SK-N-SH (cell line): Measurements from ENCODE around the gene ADM. TPM values are rescaled to one million over a fixed set of nuclear protein-coding genes. Genes with fewer than 3 reads are reported as not detected.
A peak's percentile ranks its signal among the peaks of the same experiment; 100 is the strongest.

Experiments
- CTCF ChIA-PET: fragments of 300-600, 350-600 bp; formaldehyde crosslinking; extraction: SDS; loops from one replicate; lab custom pipeline; 2021; lab: Yijun Ruan, JAX
- POLR2A ChIA-PET: fragments of 350-600 bp; sonication (Branson Sonifier 250); formaldehyde crosslinking; extraction: SDS; loops from one replicate; lab custom pipeline; 2020; ENCODE audit warnings: antibody characterized with exemption, inconsistent platforms; lab: Yijun Ruan, JAX
- DNase-seq: peaks from one replicate; pipeline ENCODE4 v3.0.0; 2012
- H2AFZ ChIP-seq: fragments of 200-600 bp; sonication (generic); 2 replicates; pipeline ENCODE4 v1.8.1; 2016; ENCODE audit warnings: antibody characterized with exemption, mild to moderate bottlenecking, low read depth
- H3F3A ChIP-seq: fragments of 200-600 bp; sonication (generic); replicated peaks from 2 replicates; pipeline ENCODE3; 2016; ENCODE audit warnings: antibody characterized with exemption, mild to moderate bottlenecking; ENCODE audit not compliant: insufficient read depth
- H3K27ac ChIP-seq, 2 experiments: fragments of 200-500 bp in 1 of 2; fragments of 200-600 bp in 1 of 2; sonication (Bioruptor generic) in 1 of 2; sonication (generic), shearing (Covaris generic) in 1 of 2; 2 replicates each; pipeline versions ENCODE4 v1.5.1 to v1.6.1; 2014 to 2016; ENCODE audit warnings: low read depth in 2 of 2, inconsistent platforms in 1 of 2, low read length in 1 of 2, mild to moderate bottlenecking in 1 of 2, mixed read lengths in 1 of 2
- H3K27me3 ChIP-seq: fragments of 200-600 bp; sonication (generic), shearing (Covaris generic); 2 replicates; pipeline ENCODE4 v1.6.1; 2016; ENCODE audit warnings: mixed run types; ENCODE audit not compliant: insufficient read depth
- H3K36me3 ChIP-seq, 2 experiments: fragments of 200-500 bp in 1 of 2; fragments of 200-600 bp in 1 of 2; sonication (Bioruptor generic) in 1 of 2; sonication (generic) in 1 of 2; replicated peaks in 1 of 2; 2 replicates each; pipeline versions ENCODE3 to v1.5.1; 2014 to 2016; ENCODE audit warnings: low read length in 1 of 2, mild to moderate bottlenecking in 1 of 2; ENCODE audit not compliant: insufficient read depth in 2 of 2, control insufficient read depth in 1 of 2
- H3K4me1 ChIP-seq, 2 experiments: fragments of 200-500 bp in 1 of 2; fragments of 200-600 bp in 1 of 2; sonication (Bioruptor generic) in 1 of 2; sonication (generic), shearing (Covaris generic) in 1 of 2; 2 replicates each; pipeline versions ENCODE4 v1.5.1 to v1.6.1; 2014 to 2016; ENCODE audit warnings: low read depth in 1 of 2, low read length in 1 of 2, mixed run types in 1 of 2; ENCODE audit not compliant: insufficient read depth in 2 of 2, control insufficient read depth in 1 of 2
- H3K4me2 ChIP-seq: fragments of 200-600 bp; sonication (generic), shearing (Covaris generic); 2 replicates; pipeline ENCODE4 v1.6.1; 2017; ENCODE audit warnings: mixed run types
- H3K4me3 ChIP-seq, 2 experiments: fragments of 200-500 bp in 1 of 2; fragments of 200-600 bp in 1 of 2; sonication (Bioruptor generic) in 1 of 2; sonication (generic), shearing (Covaris generic) in 1 of 2; 2 replicates each; pipeline versions ENCODE4 v1.5.1 to v1.8.1; 2014 to 2016; ENCODE audit warnings: low read depth in 2 of 2, inconsistent platforms in 1 of 2, low read length in 1 of 2, mild to moderate bottlenecking in 1 of 2, mixed read lengths in 1 of 2, moderate library complexity in 1 of 2
- H3K79me2 ChIP-seq: fragments of 200-600 bp; sonication (generic); 2 replicates; pipeline ENCODE4 v1.8.1; 2017; ENCODE audit warnings: mild to moderate bottlenecking; ENCODE audit not compliant: insufficient read depth
- H3K9ac ChIP-seq: fragments of 200-600 bp; sonication (generic); 2 replicates; pipeline ENCODE4 v1.6.1; 2017; ENCODE audit warnings: mixed run types
- H3K9me2 ChIP-seq: fragments of 200-600 bp; sonication (generic); 2 replicates; pipeline ENCODE4 v1.6.1; 2017; ENCODE audit warnings: mixed run types
- H3K9me3 ChIP-seq: fragments of 200-600 bp; sonication (generic); 2 replicates; pipeline ENCODE4 v1.6.1; 2017; ENCODE audit warnings: mixed run types, mild to moderate bottlenecking, moderate library complexity
- H4K20me1 ChIP-seq: fragments of 200-600 bp; sonication (generic); 2 replicates; pipeline ENCODE4 v1.6.1; 2017; ENCODE audit warnings: mild to moderate bottlenecking, mixed run types; ENCODE audit not compliant: insufficient read depth
- EP300 ChIP-seq, 2 experiments: IDR thresholded peaks; 2 replicates each; pipeline versions ENCODE4 v1.4.0 to v1.6.1; 2012; ENCODE audit warnings: borderline replicate concordance in 1 of 2, low read depth in 1 of 2, low read length in 1 of 2
- FOSL2 ChIP-seq: IDR thresholded peaks from 2 replicates; pipeline ENCODE4 v1.4.0; 2012; ENCODE audit warnings: low read depth, mild to moderate bottlenecking, moderate library complexity, borderline replicate concordance
- GABPA ChIP-seq: IDR thresholded peaks from 2 replicates; pipeline ENCODE4 v1.4.0; 2012; ENCODE audit warnings: low read depth, mild to moderate bottlenecking
- IRF3 ChIP-seq: fragments of 150-350 bp; IDR thresholded peaks from 2 replicates; pipeline ENCODE4 v1.6.1; 2016; ENCODE audit warnings: mild to moderate bottlenecking, low read depth, low read length
- MXI1 ChIP-seq: IDR thresholded peaks from 2 replicates; pipeline ENCODE4 v1.6.1; 2012; ENCODE audit warnings: mild to moderate bottlenecking, low read depth, low read length, improper control_type of control experiment
- POLR2AphosphoS5 ChIP-seq: IDR thresholded peaks from 2 replicates; pipeline ENCODE4 v1.6.1; 2012; ENCODE audit warnings: low read depth, low read length
- REST ChIP-seq: IDR thresholded peaks from 2 replicates; pipeline ENCODE4 v1.6.1; 2012; ENCODE audit warnings: mild to moderate bottlenecking, low read depth, low read length, moderate library complexity
- TAF1 ChIP-seq: IDR thresholded peaks from 2 replicates; pipeline ENCODE4 v1.6.1; 2012; ENCODE audit warnings: low read depth, mild to moderate bottlenecking, low read length, moderate library complexity, borderline replicate concordance
- TEAD4 ChIP-seq: IDR thresholded peaks from 2 replicates; pipeline ENCODE4 v1.4.0; 2012; ENCODE audit warnings: mild to moderate bottlenecking, borderline replicate concordance; ENCODE audit not compliant: insufficient read depth
- WGBS: methylation state at CpG from one replicate; pipeline ENCODE4 v1.1.6; 2017; ENCODE audit warnings: low lambda C conversion rate; 5-methylcytosine and 5-hydroxymethylcytosine counted together
- polyA plus RNA-seq, 3 experiments: library from polyadenylated mRNA; depleted of rRNA; stranded (reverse); fragments of >200 nt; gene quantifications; 2 replicates each; pipeline ENCODE4 v1.2.3, GENCODE V29; 2012

ADM gene
- polyA plus RNA-seq, 1 of the 3 experiments (the other 2 are of a cell fraction), result 50.6 TPM

- TF ChIP-seq FOSL2, result peak; percentile 45; the same call in 1 of the 2 replicates
- peak; percentile 18; the same call in 1 of the 2 replicates for TF ChIP-seq MXI1
- 0 out of 2 replicates have a peak, but pooled peaks have one; percentile 3 for TF ChIP-seq GABPA
- TF ChIP-seq TEAD4, result no peak
- no peak for TF ChIP-seq IRF3
- peak; percentile 79 for TF ChIP-seq POLR2AphosphoS5
- no peak; a peak in 1 of 4 replicates for TF ChIP-seq EP300 (IDR thresholded peaks at IDR 0.05; ENCODE audit: borderline replicate concordance in 1 of 2, low read depth in 1 of 2, low read length in 1 of 2)
Observed at GRCh38 chr11:10293423-10294289, 11.2 kb upstream of the ADM start, which contains the start of gene SBF2 (continued).

DNA sequence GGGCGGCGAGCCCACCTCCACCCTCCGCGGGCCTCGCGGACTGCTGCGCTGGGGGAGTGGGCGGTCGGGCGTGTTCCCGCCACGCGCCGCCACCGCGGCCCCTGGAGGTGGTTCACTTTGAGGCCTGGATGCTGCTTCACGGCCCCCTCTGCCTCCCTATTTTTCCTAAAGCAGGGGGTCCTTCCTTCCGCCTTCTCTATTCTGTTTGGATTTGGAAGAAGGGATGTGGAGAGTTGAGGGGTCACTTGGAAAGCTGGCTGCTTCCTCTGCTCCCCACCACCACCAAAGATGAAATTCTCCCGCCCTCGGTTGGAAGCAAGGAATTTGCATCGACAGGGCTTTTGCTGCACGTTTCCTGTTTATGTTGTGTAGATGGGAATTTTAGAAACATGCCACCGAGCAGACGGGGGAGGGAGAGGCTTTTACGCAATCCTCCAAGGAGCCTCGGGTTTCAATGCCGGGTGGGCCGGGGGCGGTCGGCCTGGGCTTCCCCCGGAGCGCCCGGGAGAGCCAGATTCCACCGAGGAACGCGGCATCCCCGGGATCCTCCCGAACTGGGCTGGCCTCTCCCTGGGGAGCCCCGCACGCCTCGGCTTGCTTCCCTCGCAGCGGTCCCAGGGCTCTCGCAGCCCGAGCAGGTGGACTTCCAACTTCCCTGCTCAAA, 10.5 kb upstream of the ADM start:
- Histone ChIP-seq H3K27me3 (no peaks in the 10 kb centered on the region), H3K27ac (peak overlapping the region; percentile 82 to 94), H3K36me3 (peaks cover 0 to 3% of the 10 kb centered on the region in 2 experiments), H3K4me3 (peak overlapping the region; percentile 85 to 92), H3K9me3 (no peaks in the 10 kb centered on the region), H3F3A (no peaks in the 10 kb centered on the region), H3K79me2 (peaks cover 47% of the 10 kb centered on the region), H3K4me1 (peaks cover 15 to 20% of the 10 kb centered on the region in 2 experiments), H3K9me2 (no peaks in the 10 kb centered on the region), H3K4me2 (peak overlapping the region; percentile 98), H4K20me1 (peaks cover 10% of the 10 kb centered on the region), H3K9ac (peak overlapping the region; percentile 93), H2AFZ (peak overlapping the region; percentile 98)
- CTCF ChIA-PET, result interaction anchor here (1.4 kb wide), 1 partner anchor 10 kb away, joined by 16 read pairs; the partner anchor contains the start of gene ADM
- WGBS, result 20% methylated on average over 30 of the region's 45 CpGs
- 0 out of 2 replicates have a peak, but pooled peaks have one; percentile 9 for TF ChIP-seq TAF1
- no peak for TF ChIP-seq REST
- TF ChIP-seq POLR2AphosphoS5, result peak; percentile 47; the same call in 1 of the 2 replicates
- TF ChIP-seq MXI1, result peak; percentile 59
- POLR2A ChIA-PET, result interaction anchor here (2.1 kb wide), 1 partner anchor 10 kb away, joined by 4 read pairs; the partner anchor contains the start of gene ADM
- peak; percentile 61 for DNase-seq
